Loucy (cell line): ENCODE results near the gene MAST4.

Experiments used
- EZH2phosphoT487 ChIP-seq: fragments of 200-600 bp; IDR thresholded peaks from 2 replicates; pipeline ENCODE4 v1.6.1; 2018; ENCODE audit warnings: antibody characterized with exemption, mild to moderate bottlenecking, moderate library complexity, borderline replicate concordance
- TF ChIP-seq, protein P1 (sequence below): fragments of 200-600 bp; sonication (generic); conservative IDR thresholded peaks from 2 replicates; pipeline ENCODE4 v1.5.1; 2014; ENCODE audit warnings: mild to moderate bottlenecking, antibody characterized with exemption, low read length

DNA sequence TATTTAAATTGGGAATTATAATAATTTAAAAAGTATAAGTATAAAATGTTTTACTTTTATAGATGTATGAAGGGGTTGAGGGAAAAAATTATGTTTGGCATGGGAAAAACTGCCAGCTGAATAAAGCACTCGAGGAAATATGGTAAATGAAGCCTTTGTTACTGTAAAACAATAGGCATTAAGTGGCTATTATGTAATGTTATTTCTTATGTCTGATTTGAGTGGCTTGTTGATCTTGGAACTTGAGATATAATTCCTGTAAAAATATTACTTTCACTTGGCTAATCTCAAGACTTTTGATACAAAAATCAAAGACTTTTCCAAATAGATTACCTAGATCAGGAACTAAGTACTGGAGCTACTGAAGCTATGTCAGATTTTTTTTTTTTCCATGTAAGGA, 417.5 kb downstream of the MAST4 start:
- TF ChIP-seq, protein P1, sequence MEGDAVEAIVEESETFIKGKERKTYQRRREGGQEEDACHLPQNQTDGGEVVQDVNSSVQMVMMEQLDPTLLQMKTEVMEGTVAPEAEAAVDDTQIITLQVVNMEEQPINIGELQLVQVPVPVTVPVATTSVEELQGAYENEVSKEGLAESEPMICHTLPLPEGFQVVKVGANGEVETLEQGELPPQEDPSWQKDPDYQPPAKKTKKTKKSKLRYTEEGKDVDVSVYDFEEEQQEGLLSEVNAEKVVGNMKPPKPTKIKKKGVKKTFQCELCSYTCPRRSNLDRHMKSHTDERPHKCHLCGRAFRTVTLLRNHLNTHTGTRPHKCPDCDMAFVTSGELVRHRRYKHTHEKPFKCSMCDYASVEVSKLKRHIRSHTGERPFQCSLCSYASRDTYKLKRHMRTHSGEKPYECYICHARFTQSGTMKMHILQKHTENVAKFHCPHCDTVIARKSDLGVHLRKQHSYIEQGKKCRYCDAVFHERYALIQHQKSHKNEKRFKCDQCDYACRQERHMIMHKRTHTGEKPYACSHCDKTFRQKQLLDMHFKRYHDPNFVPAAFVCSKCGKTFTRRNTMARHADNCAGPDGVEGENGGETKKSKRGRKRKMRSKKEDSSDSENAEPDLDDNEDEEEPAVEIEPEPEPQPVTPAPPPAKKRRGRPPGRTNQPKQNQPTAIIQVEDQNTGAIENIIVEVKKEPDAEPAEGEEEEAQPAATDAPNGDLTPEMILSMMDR: no peak
- TF ChIP-seq EZH2phosphoT487: no peak
